Measurements from ENCODE around the gene SYNE1.
A peak's percentile ranks its signal among the peaks of the same experiment; 100 is the strongest.
"Not testable (repeated sequence)": the region's sequence is repeated elsewhere in the genome, so short reads cannot be mapped to it uniquely, and the experiment has no call there.

The SYNE1 gene

DNA sequence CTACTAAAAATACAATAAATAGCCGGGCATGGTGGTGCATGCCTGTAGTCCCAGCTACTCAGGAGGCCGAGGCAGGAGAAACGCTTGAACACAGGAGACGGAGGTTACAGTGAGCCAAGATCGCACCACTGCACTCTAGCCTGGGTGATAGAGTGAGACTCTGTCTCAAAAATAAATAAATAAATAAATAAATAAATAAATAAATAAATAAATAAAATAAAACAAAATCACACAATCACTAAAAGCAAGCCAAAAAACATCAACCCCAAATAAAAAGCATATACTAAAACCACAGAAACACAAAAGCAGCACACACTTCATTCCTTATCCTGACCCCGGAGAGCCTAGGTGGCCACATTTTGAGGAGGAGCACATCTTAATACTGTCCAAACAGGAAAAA lies 498.8 kb downstream of the SYNE1 start:
- DNase-seq (ENCODE audit: low spot score), result not testable (repeated sequence)

DNA sequence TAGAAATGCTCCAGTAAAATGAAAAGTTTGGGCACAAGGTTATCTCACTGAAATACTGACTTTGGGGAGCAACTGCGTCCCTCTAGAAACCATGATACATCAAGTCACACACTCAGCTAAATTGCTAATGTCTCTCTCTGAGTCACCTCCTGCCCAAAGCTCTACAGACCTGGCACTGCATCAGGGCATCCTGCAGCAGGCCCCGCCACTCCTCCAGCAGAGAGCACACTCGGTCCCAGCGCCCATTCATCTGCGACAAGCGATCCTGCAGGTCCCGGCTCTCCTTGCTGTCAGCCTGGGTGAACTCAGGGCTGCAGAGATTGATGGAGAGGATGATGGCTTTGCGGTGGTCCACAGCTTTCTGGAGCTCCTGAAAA lies 500.7 kb downstream of the SYNE1 start:
- peak; percentile 45 for DNase-seq (ENCODE audit: low spot score)

- no peak for DNase-seq (ENCODE audit: low spot score)
Observed at GRCh38 chr6:152135755-152136448, 501.3 kb downstream of the SYNE1 start.

DNA sequence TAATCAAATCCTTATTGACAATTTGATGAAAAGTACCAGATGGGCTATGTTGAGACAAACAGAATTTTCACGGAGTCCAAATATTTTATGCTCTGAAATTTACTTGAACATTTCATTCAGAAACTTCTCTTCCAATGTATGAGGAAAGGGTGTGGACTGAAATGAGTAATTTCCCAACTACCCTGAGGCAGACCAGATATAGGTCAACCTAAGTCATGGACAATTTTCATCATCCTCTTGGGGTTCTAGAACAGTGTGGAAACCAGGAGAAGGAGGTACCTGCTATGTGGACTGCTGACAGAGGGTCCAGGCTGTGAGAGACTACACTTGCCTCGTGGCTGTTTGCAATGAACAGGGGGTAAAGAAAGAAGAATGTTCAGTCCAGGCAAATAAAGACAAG lies 506.7 kb downstream of the SYNE1 start:
- DNase-seq (ENCODE audit: low spot score), result no peak

DNA sequence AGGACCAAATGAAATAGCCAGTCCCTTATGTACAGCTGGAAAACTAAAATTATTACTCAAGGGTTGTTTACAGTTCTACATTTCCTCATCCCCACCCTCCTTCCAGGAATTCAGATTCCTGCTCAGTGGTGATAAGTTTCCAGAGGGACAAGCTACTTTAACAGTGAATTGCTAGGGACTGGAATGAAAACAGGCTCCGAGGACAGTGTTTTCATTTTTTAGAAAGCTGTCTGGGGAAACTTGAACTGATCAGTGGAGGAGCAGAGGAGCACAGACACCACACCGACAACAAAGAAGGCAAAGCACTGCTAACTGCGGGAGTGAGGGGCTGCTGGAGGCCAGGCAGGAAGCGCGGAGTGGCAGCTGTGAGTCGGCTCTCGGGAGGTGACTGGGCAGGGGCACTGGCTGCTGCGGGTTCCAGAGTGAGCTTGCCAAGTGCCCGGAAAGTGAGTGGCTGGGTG lies 507.4 kb downstream of the SYNE1 start:
- no peak for DNase-seq (ENCODE audit: low spot score)

DNA sequence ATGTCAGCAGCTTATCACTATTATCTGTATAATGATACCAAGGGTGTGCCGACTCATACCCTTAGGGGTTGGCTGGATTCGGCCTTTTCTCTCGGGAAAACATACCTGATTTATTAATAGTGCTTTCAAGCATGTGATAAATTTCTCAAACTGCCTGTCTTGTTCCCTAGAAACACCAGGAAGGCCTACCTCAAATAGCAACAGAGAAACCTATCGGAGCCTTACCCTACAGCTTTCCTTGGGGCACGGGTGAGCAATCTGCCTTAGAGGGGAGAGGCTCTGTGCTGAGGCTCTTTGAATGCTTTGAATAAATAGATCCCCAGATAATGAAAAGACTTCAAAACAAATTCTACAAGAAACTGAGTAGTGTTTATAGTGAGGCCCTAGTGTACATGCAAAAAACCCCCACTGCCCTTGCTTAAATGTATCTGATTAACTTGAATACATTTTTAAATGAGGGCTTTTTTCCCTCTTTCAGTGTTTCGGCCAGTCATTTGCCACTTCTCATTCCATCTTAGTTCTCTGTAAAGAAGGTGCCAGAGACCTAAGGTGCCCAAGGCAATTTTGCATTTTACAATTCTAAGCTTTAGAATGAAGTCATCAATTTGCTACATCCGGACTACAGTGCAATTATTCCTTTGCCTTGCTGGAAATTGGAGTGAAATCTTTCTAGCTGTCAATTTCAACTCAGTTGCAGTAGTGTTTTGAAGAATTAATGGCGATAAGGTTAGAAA lies 509.6 kb downstream of the SYNE1 start:
- DNase-seq (ENCODE audit: low spot score), result peak; percentile 9

- peak; percentile 63 for DNase-seq (ENCODE audit: low spot score)
Observed at GRCh38 chr6:152124429-152125074, 512.6 kb downstream of the SYNE1 start.

GRCh38 chr6:152123076-152123475 lies 514.1 kb downstream of the SYNE1 start:
- DNase-seq (ENCODE audit: low spot score), result no peak

- DNase-seq (ENCODE audit: low spot score), result no peak
Observed at GRCh38 chr6:152122434-152122833, 514.7 kb downstream of the SYNE1 start.

- DNase-seq (ENCODE audit: low spot score), result no peak
Observed at GRCh38 chr6:152121910-152122309, 515.3 kb downstream of the SYNE1 start.

DNA sequence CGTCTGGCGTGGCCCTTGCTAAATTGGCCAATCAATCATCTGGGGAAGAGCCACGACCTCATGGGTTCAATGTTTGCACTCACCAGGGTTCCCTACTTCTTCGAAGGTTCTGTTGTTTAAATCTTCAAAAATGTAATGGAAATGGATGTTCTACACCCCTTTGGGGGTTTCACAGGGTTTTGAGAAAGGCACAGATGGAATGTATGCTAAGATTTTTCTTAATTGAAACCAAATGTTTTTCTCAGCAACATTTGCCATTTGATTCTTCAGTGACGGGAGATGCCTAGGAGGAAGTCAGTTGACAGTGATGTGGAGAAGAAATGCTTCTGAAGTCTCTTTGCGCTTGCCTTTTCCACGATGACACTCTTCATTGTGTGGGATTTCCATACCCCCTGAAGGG lies 517.3 kb downstream of the SYNE1 start:
- DNase-seq (ENCODE audit: low spot score), result no peak

- no peak for DNase-seq (ENCODE audit: low spot score)
Observed at GRCh38 chr6:152118678-152119077, 518.5 kb downstream of the SYNE1 start.

- no peak for DNase-seq (ENCODE audit: low spot score)
Observed at GRCh38 chr6:152118224-152118623, 518.9 kb downstream of the SYNE1 start.

DNA sequence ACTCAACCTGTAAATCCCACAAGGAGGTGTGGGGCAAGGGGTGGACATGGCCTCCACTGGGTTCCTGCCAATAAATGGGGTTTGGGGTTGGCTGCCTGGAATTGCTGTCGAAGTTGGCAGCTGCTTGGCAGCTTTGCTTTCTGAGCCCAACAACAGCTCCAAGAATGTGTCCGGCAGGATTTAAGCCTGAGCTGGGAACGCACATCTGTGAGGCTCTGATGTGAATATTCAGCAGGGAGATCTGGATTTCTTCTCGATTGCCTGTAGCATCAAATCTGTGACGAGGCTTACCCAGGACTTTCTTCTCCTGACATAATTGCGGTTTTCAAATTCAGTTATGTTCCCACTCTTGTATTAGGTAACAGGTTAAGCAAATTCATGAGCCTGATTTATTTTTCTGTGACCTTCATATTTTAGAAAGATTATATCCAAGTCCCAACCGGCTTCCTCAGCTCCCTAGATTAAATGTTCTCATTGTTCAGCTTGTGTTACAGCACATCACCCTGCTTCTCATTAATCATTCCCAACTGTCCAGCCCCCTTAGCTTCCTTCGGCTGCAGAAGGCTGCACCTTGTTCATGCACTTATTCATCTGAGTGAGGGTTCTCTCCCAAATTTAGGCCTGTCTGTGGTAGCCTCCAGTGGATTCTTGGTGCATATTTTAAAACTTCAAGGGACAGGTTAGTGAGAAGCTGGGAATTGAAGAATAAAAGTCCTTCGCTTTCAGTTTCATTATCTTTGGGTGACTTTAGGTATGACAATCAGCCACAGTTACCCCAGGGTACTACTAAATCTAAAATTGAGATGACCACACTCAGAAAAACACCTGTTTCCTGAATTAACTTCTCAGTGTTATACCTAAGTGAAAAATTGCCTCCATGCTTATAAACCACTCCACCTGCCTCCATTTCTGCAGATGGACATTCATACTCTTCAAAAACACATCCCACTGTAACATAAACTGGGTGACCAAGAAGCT lies 519.7 kb downstream of the SYNE1 start:
- peak; percentile 6 for DNase-seq (ENCODE audit: low spot score)

- peak; percentile 62 for DNase-seq (ENCODE audit: low spot score)
Observed at GRCh38 chr6:152112491-152113261, 524.5 kb downstream of the SYNE1 start.

- no peak for DNase-seq (ENCODE audit: low spot score)
Observed at GRCh38 chr6:152110886-152111820, 526.0 kb downstream of the SYNE1 start.

DNA sequence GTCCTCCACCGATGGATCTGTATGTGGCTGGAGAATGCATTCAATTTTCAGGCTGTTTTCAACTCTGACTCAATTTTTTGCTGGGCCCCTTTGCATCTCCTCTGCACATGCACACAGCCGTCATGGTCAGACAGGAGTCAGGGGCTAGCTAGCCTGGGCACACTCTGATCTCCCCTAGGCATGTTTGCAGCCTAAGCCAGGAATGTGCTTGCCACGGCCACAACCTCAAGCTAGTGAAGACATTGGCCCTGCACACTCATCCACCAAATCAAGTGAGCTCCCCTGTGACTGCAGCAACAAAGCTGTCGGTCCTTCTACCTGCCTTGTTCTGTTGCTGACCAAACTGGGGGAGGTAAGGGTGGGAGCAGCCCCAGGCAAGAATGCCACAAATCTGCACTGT lies 529.2 kb downstream of the SYNE1 start:
- DNase-seq (ENCODE audit: low spot score), result no peak

DNA sequence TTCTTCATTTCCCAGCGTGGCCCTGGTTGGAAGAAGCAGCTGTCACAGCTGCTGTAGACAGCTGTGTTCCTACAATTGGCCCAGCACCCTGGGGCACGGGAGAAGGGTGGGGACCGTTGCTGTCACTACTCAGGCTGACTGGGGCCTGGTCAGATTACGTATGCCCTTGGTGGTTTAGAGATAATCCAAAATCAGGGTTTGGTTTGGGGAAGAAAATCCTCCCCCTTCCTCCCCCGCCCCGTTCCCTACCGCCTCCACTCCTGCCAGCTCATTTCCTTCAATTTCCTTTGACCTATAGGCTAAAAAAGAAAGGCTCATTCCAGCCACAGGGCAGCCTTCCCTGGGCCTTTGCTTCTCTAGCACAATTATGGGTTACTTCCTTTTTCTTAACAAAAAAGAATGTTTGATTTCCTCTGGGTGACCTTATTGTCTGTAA lies 537.0 kb downstream of the SYNE1 start:
- DNase-seq (ENCODE audit: low spot score), result no peak

- no peak for DNase-seq (ENCODE audit: low spot score)
Observed at GRCh38 chr6:152099446-152100182, 537.5 kb downstream of the SYNE1 start.

All from kidney tubule cell (primary cell).